Kidney (tissue), 14 donors: ENCODE data around the gene C16orf46. TPM values are rescaled to one million over a fixed set of nuclear protein-coding genes. Genes with fewer than 3 reads are reported as not detected.

Experiments
- DNase-seq, 5 donors: peaks; one replicate each; pipeline ENCODE4 v3.0.0-alpha.2; 2013 to 2020
- FAIRE-seq: peaks from 2 replicates; lab custom pipeline; 2012; peaks lifted over from hg19 to GRCh38; lab: Jason Lieb, UNC
- H3K27ac ChIP-seq, 2 donors: one replicate each; pipeline ENCODE4 v1.7.0; 2013; ENCODE audit warnings: low read depth in 2 of 2, low read length in 2 of 2, inconsistent platforms in 1 of 2
- H3K27me3 ChIP-seq: one replicate; pipeline ENCODE4 v1.7.1; 2013; ENCODE audit warnings: low read length, inconsistent platforms; ENCODE audit not compliant: control insufficient read depth, insufficient read depth
- H3K36me3 ChIP-seq, 3 donors: one replicate each; pipeline versions ENCODE4 v1.7.0 to v1.7.1; 2013; ENCODE audit warnings: low read length in 3 of 3, control low read depth in 1 of 3, inconsistent platforms in 1 of 3; ENCODE audit not compliant: insufficient read depth in 3 of 3, control insufficient read depth in 2 of 3
- H3K4me1 ChIP-seq, 3 donors: one replicate each; pipeline versions ENCODE4 v1.7.0 to v1.7.1; 2013; ENCODE audit warnings: low read length in 3 of 3, inconsistent platforms in 1 of 3, low read depth in 1 of 3; ENCODE audit not compliant: control insufficient read depth in 2 of 3, insufficient read depth in 2 of 3
- H3K4me3 ChIP-seq, 3 donors: one replicate each; pipeline versions ENCODE4 v1.7.0 to v1.8.1; 2013; ENCODE audit warnings: low read length in 3 of 3, control low read depth in 1 of 3, inconsistent platforms in 1 of 3
- H3K9ac ChIP-seq, 3 donors: one replicate each; pipeline versions ENCODE4 v1.7.0 to v1.7.1; 2013; ENCODE audit warnings: low read length in 3 of 3, control low read depth in 1 of 3, inconsistent platforms in 1 of 3
- H3K9me3 ChIP-seq, 3 donors: one replicate each; pipeline versions ENCODE4 v1.7.0 to v1.7.1; 2013; ENCODE audit warnings: low read length in 3 of 3, control low read depth in 1 of 3, inconsistent platforms in 1 of 3; ENCODE audit not compliant: control insufficient read depth in 2 of 3, insufficient read depth in 1 of 3
- CTCF ChIP-seq: IDR thresholded peaks from 3 replicates; pipeline ENCODE4 v1.5.1; 2012; ENCODE audit warnings: mild to moderate bottlenecking, moderate library complexity, borderline replicate concordance; ENCODE audit not compliant: insufficient read depth; ENCODE audit errors: extremely low read depth
- intact Hi-C: fragments of 100-400 bp; cut with DNase I; formaldehyde crosslinking; loops from one replicate; pipeline ENCODE4 v1.11.1; 2022
- polyA plus RNA-seq: library from polyadenylated mRNA; stranded (reverse); fragments of 350-450 nt; fragmentation: Illumina TruSeq; extraction: RNeasy Lipid Tissue Mini Kit (QIAGEN cat#74804); gene quantifications from one replicate; pipeline ENCODE4 v1.2.3, GENCODE V29; 2014; ENCODE audit warnings: low read depth, low replicate concordance; ENCODE audit not compliant: insufficient read depth
- total RNA-seq: library from RNA; stranded (reverse); fragmentation: NEBNext Ultra II Directional; extraction: Animal tissue kit (Norgen Biotek cat#: 25700); gene quantifications from one replicate; pipeline ENCODE4 v1.2.1, GENCODE V29; 2021
- donor health status: control.
- donor health status: control.
- donor health status: control.
- donor health status: control.
- donor health status: control.
- donor health status: DM: yes; HTN: yes; CAD: no.
- donor health status: Normal renal cell carcinoma (clear cell type).

C16orf46 gene
- total and polyA plus RNA-seq, 2 donors from 2014 or later = 0.47 to 1.7 TPM

GRCh38 chr16:81073560-81074330, 3.3 kb downstream of the C16orf46 start:
- FAIRE-seq = no peak
- no peaks in the 10 kb centered on the region for H3K36me3 ChIP-seq
- no peak overlapping the region for H3K4me3 ChIP-seq
- H3K9me3 ChIP-seq = no peaks in the 10 kb centered on the region
- no peak overlapping the region for H3K9ac ChIP-seq
- no peak for DNase-seq
- TF ChIP-seq CTCF = no peak
- no peaks in the 10 kb centered on the region for H3K27me3 ChIP-seq
- peaks cover 0 to 3% (median 0%) of the 10 kb centered on the region in 3 donors for H3K4me1 ChIP-seq
- intact Hi-C loops = no loop called here
- no peak overlapping the region for H3K27ac ChIP-seq

- no peak overlapping the region for H3K27ac ChIP-seq
- H3K4me1 ChIP-seq = peaks cover 0 to 3% (median 0%) of the 10 kb centered on the region in 3 donors
- DNase-seq (no peak), FAIRE-seq (no peak)
- H3K9me3 ChIP-seq = no peaks in the 10 kb centered on the region
- no peaks in the 10 kb centered on the region for H3K27me3 ChIP-seq
- no peak for TF ChIP-seq CTCF
- intact Hi-C loops = no loop called here
- H3K4me3 ChIP-seq = no peak overlapping the region
- H3K36me3 ChIP-seq = no peaks in the 10 kb centered on the region
- no peak overlapping the region for H3K9ac ChIP-seq
These were observed 5.2 kb downstream of the C16orf46 start for GRCh38 chr16:81071805-81072204.

GRCh38 chr16:81070979-81071378, 6.1 kb downstream of the C16orf46 start:
- DNase-seq = no peak
- intact Hi-C loops = no loop called here
- FAIRE-seq = no peak
- no peak overlapping the region for H3K27ac ChIP-seq
- TF ChIP-seq CTCF = no peak
- no peaks in the 10 kb centered on the region for H3K36me3 ChIP-seq
- no peaks in the 10 kb centered on the region for H3K27me3 ChIP-seq
- H3K4me1 ChIP-seq = no peaks in the 10 kb centered on the region
- no peaks in the 10 kb centered on the region for H3K9me3 ChIP-seq
- no peak overlapping the region for H3K9ac ChIP-seq
- H3K4me3 ChIP-seq = no peak overlapping the region

GRCh38 chr16:81069063-81069462, 8.0 kb downstream of the C16orf46 start:
- H3K9ac ChIP-seq = no peak overlapping the region
- FAIRE-seq (no peak), DNase-seq (no peak)
- no peak for TF ChIP-seq CTCF
- H3K27me3 ChIP-seq = no peaks in the 10 kb centered on the region
- H3K9me3 ChIP-seq = no peaks in the 10 kb centered on the region
- H3K4me1 ChIP-seq = no peaks in the 10 kb centered on the region
- intact Hi-C loops = no loop called here
- no peak overlapping the region for H3K27ac ChIP-seq
- no peaks in the 10 kb centered on the region for H3K36me3 ChIP-seq
- no peak overlapping the region for H3K4me3 ChIP-seq
